ENCODE results near the gene MRPS6.

DNA sequence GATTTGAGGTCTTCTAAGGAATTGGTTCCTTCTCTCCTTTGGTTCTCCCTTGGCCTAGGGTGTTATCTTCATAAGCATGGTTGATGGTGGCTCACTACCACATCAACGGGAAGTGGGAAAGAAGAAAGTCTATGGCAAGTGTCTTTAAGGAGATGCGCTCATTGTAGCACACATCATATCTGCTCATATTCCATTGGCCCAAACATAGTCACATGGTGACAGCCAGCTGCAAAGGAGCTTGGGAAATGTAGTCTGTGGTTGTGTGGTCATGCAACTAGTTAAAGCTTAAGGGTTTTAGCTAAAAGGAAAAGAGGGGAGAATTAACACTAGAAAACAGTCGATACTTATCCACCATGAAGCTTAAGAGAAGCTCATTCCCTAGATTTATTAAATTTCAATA is 11.4 kb upstream of the MRPS6 start:
- TF ChIP-seq, protein P1, sequence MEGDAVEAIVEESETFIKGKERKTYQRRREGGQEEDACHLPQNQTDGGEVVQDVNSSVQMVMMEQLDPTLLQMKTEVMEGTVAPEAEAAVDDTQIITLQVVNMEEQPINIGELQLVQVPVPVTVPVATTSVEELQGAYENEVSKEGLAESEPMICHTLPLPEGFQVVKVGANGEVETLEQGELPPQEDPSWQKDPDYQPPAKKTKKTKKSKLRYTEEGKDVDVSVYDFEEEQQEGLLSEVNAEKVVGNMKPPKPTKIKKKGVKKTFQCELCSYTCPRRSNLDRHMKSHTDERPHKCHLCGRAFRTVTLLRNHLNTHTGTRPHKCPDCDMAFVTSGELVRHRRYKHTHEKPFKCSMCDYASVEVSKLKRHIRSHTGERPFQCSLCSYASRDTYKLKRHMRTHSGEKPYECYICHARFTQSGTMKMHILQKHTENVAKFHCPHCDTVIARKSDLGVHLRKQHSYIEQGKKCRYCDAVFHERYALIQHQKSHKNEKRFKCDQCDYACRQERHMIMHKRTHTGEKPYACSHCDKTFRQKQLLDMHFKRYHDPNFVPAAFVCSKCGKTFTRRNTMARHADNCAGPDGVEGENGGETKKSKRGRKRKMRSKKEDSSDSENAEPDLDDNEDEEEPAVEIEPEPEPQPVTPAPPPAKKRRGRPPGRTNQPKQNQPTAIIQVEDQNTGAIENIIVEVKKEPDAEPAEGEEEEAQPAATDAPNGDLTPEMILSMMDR (IDR thresholded peaks at IDR 0.05) = no peak
- TF ChIP-seq POLR2A (IDR thresholded peaks at IDR 0.05) = no peak
